ENCODE results near the gene CTTN.

DNA sequence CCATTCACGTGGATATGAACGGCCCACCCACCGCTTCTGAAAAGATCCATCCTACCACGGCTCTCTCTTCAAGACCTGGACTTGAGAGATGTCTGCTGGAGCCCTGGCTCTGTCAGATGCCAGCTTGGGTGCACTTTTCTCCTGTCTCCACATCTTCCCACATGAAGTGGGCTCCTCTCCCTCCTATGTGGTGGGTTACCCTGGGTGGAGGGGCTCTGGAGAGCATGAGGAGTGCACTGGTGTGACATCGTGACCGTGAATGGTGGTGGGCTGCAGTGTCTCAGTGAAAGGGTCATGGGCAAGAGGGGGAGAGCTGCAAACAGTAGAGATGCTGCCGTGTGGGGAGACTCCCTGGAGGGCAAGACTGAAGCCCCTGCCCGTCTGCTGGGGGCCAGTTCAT lies 76.4 kb downstream of the CTTN start:
- TF ChIP-seq, protein P1, sequence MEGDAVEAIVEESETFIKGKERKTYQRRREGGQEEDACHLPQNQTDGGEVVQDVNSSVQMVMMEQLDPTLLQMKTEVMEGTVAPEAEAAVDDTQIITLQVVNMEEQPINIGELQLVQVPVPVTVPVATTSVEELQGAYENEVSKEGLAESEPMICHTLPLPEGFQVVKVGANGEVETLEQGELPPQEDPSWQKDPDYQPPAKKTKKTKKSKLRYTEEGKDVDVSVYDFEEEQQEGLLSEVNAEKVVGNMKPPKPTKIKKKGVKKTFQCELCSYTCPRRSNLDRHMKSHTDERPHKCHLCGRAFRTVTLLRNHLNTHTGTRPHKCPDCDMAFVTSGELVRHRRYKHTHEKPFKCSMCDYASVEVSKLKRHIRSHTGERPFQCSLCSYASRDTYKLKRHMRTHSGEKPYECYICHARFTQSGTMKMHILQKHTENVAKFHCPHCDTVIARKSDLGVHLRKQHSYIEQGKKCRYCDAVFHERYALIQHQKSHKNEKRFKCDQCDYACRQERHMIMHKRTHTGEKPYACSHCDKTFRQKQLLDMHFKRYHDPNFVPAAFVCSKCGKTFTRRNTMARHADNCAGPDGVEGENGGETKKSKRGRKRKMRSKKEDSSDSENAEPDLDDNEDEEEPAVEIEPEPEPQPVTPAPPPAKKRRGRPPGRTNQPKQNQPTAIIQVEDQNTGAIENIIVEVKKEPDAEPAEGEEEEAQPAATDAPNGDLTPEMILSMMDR (IDR thresholded peaks at IDR 0.05): no peak
- no peak for TF ChIP-seq POLR2A (IDR thresholded peaks at IDR 0.05)

Measured in Peyer's patch (tissue), 4 donors.